ENCODE data around the gene DDAH1.

GRCh38 chr1:85411567-85412305 lies 53.2 kb downstream of the DDAH1 start:
- TF ChIP-seq CTCF (IDR thresholded peaks at IDR 0.05): no peak
- TF ChIP-seq POLR2AphosphoS5 (IDR thresholded peaks at IDR 0.05; ENCODE audit: insufficient read depth in 1 of 2, low read depth in 1 of 2): no peak

Measured in vagina (tissue), 2 donors.